HFF-Myc (cell line): ENCODE data around the gene DNLZ.

Source experiments
- DNase-seq: peaks from one replicate; pipeline ENCODE4 v3.0.0-alpha.2; 2011; ENCODE audit warnings: low read depth; ENCODE audit errors: extremely low read depth
- H3K4me3 ChIP-seq: replicated peaks from 2 replicates; pipeline ENCODE4 v1.5.1; 2011; ENCODE audit warnings: low read depth, mild to moderate bottlenecking, control low read depth, low read length
- TF ChIP-seq, protein P1 (sequence below): IDR thresholded peaks from 2 replicates; pipeline ENCODE4 v1.5.1; 2012; ENCODE audit warnings: mild to moderate bottlenecking, low read depth, low read length, control low read depth; ENCODE audit errors: missing control alignments

DNLZ gene

DNA sequence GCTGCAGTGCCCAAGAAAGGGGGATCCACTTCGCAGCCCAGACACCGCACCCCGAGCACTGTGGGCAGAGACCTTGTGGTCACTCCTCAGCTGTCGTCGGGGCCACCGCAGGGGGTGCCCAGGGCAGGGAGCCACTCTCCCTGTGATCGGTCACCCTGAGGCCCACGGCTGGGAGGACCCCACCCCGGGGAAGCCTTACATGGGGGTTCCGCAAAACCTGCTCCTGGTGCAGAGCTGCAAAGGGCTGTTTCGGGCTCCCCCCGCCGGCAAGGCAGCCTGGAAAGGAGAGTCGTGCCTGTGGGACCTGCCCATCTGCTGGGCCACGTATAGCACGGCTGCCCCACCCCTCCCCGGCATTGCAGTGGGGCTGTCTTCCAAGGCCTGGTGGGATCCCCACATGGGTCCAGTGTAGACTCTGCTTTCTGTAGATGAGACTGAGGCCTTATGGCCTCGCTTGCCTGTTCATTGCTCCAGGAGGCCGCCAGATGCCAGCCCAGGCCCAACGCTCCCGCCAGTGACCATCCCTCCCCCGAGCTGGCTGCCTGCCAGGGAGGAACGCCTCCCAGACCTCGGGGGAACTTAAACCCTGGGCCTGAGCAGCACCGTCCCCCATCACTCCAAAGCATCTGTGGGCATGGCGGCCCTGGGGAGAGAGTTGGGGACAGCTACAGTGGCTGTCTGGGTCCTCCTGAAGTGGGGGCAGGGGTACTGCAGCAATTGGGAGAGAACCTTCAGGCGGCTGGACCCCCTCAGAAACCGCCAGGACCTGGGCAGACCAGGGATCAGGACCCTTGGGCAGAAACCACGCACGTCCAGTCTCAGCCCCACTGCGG lies 1.6 kb upstream of the DNLZ start:
- no peak for DNase-seq
- TF ChIP-seq, protein P1, sequence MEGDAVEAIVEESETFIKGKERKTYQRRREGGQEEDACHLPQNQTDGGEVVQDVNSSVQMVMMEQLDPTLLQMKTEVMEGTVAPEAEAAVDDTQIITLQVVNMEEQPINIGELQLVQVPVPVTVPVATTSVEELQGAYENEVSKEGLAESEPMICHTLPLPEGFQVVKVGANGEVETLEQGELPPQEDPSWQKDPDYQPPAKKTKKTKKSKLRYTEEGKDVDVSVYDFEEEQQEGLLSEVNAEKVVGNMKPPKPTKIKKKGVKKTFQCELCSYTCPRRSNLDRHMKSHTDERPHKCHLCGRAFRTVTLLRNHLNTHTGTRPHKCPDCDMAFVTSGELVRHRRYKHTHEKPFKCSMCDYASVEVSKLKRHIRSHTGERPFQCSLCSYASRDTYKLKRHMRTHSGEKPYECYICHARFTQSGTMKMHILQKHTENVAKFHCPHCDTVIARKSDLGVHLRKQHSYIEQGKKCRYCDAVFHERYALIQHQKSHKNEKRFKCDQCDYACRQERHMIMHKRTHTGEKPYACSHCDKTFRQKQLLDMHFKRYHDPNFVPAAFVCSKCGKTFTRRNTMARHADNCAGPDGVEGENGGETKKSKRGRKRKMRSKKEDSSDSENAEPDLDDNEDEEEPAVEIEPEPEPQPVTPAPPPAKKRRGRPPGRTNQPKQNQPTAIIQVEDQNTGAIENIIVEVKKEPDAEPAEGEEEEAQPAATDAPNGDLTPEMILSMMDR = no peak
- H3K4me3 ChIP-seq = no peak overlapping the region

DNA sequence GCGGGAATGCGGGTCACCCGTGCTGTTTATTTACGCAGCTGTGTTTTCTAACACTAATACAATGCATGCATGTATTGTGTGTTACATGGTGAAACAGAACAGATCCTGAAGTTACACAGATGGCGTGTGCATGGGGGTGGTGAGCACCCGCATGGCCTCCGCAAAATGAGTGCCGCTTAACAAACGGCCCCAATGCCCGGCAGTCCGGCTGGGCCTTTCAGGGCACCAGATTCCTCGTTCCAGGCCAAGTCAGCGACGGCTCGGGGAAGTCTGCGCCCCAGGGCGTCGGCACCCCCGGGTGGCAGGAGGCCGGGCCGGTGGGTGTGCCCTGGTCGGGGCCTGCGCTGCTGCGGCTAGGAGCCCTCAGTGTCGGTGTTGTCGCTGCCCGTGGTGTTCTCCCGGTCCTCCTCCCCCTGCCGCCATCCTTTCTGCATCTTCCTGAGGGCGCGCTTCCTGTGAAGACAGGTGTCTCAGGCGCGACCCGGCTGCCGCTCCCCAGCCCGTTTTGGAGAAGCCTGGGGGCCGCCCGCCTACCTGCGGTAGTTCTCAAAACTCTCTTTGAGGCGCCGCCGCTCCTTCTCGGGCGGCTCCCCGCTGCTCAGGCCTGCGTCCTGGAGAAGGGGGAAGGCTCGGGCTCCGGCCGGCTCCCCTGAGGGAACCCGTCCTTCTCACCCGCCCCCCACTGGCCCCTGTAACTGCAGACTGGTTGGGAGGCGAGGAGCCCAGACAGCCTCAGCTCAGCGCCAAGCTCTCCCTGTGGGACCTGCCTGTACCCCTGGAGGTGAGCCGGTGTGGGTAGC lies 605 bp upstream of the DNLZ start:
- H3K4me3 ChIP-seq = peak overlapping the region; percentile 50
- no peak for DNase-seq
- TF ChIP-seq, protein P1 = no peak

DNA sequence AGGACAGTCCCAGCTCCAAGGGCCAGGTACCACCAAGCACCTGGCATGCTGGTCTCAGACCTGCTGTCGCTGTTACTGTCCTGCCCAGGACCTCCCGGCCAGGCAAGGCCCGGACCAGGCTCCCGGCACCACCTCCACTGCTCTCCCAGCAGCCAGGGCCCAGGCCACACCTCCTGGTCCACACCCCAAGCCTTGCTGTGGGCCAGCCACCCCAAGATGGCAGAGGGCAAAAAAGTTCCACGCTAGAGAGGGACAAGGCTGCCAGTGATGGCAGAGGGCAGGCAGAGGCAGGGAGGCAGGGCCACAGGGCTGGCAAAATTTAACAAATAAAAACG lies 1.1 kb downstream of the DNLZ start:
- peak overlapping the region; percentile 10; the same call in 1 of the 2 replicates for H3K4me3 ChIP-seq
- TF ChIP-seq, protein P1 = no peak
- no peak for DNase-seq

DNA sequence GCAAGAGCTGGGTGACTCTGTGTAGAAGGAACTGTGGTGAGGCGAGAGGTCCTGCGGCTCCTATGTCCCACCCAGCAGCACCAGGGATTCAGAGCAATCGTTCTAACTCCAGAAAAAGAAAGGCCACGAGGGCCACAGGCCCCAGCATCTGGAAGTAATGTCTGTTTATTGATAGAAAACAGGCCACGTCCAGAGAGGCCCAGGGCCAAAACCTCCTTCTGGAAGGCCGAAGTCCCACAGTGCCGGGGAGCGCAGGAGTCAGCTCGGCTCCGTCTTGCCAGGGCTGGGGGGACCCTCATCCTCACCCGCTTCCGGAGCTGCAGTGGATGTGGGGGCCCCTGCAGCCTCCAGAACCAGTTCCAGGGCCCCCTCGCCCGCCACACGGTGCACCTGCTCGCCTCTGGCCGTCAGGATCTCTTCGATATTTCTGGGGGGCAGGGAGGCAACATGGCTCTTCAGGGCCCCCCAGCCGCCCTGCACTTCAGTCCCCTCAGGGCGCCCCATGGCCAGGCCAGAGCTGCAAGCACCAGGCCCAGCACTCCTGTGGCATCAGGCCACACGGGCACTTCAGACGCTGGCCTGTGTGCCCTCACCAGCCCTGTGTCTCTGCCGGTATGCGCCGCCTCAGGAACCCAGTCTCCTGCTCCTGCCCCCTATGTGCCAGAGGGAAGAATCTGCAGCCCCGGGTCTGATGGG lies 1.6 kb downstream of the DNLZ start:
- TF ChIP-seq, protein P1 = no peak
- no peak for DNase-seq
- H3K4me3 ChIP-seq = no peak overlapping the region

DNA sequence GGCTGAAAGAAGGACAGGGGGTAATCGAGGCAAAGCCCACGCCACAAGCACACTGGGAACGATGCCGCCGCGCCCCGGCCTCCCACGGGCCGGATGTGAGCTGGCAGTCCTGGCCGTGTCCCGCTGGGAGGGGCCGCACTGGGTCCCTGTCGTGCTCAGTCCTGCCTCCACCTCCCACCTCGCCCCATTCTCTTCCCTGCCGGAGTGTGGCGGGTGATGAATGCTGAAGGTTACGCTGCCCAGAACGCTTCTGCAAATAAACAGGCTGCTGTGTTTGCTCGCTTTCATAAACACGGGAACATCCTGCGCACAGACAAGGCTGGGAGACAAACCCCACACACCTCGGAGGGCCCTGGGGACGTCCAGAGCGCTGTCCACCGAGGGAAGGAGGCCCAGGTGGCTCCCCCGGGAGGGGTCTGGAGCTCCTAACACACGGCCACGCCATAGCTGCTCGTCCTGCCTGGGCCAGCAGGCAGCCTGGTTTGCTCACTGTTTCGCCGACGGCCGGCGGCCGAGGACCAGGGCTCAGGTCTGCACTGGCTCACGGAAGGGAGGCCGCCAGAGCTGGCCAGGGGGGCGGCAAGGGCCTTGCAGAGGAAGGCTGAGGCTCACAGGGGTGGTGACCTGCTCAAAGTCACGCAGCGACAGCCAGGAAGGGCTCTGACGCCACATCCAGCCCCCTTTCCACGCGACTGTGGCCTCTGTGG lies 2.3 kb downstream of the DNLZ start:
- TF ChIP-seq, protein P1 = no peak
- H3K4me3 ChIP-seq = no peak overlapping the region
- no peak for DNase-seq
